ENCODE results near the gene GID4.

The GID4 gene

GRCh38 chr17:18111330-18111971 is 72.2 kb downstream of the GID4 start:
- DNase-seq (ENCODE audit: low read depth): no peak
- no peak overlapping the region for H3K4me3 ChIP-seq (ENCODE audit: low read depth, low read length)
- TF ChIP-seq CTCF (IDR thresholded peaks at IDR 0.05; ENCODE audit: control insufficient read depth, extremely low read depth, insufficient read depth): no peak

- DNase-seq (ENCODE audit: low read depth): no peak
- no peak overlapping the region for H3K4me3 ChIP-seq (ENCODE audit: low read depth, low read length)
- TF ChIP-seq CTCF (IDR thresholded peaks at IDR 0.05; ENCODE audit: control insufficient read depth, extremely low read depth, insufficient read depth): no peak
Observed at GRCh38 chr17:18115517-18115916, 76.3 kb downstream of the GID4 start.

GRCh38 chr17:18116078-18116477 is 76.9 kb downstream of the GID4 start:
- TF ChIP-seq CTCF (IDR thresholded peaks at IDR 0.05; ENCODE audit: control insufficient read depth, extremely low read depth, insufficient read depth): no peak
- DNase-seq (ENCODE audit: low read depth): no peak
- H3K4me3 ChIP-seq (ENCODE audit: low read depth, low read length): no peak overlapping the region

- H3K4me3 ChIP-seq (ENCODE audit: low read depth, low read length): no peak overlapping the region
- TF ChIP-seq CTCF (IDR thresholded peaks at IDR 0.05; ENCODE audit: control insufficient read depth, extremely low read depth, insufficient read depth): no peak
- no peak for DNase-seq (ENCODE audit: low read depth)
Observed at GRCh38 chr17:18117533-18117932, 78.3 kb downstream of the GID4 start.

All from LNCaP clone FGC (cell line).